AG20443 (cell line): Measurements from ENCODE around the gene ZNF556.

Experiments used
- DNase-seq: peaks from one replicate; pipeline ENCODE4 v3.0.0; 2012; ENCODE audit warnings: low spot score, mixed read lengths

ZNF556 gene

GRCh38 chr19:2867025-2867991 is at the start of gene ZNF556:
Gene ZNF556 (plus strand): TSS chr19:2867335. CDS start chr19:2867422, 87 bp downstream.
- peak; percentile 20 for DNase-seq

DNA sequence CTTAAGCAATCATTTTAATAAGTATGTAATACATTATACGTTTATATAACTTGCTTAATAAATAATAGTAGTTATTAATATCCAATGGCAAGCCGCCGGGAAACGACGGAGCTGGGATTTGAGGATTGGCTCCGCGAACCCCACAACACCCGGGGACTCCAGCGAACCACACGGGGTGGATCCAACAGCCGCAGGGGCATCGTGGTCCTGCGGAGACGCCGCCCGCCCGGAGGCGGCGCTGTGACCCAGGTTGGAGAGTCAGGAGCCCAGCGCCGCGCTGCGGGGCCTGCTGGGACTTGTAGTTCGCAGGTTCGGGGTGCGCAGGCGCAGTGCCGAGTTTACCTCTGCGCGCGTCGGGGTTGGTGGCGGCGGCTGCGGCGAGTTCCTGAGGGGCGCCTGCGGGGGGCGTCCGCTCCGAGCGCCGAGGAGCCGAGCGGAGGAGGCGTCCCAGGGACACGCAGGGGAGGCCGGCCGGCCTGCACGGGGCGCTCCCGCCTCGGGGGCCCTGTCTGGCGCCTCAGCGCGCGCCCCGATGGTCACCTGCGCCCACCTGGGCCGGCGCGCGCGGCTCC is 47.5 kb upstream of the ZNF556 start, which contains the start of gene ZNF554:
ZNF554 (plus strand) TSS at position 329 of the 572 bp plus-strand sequence; CDS start at position 533, 204 bp downstream.
- DNase-seq, result peak; percentile 97

- DNase-seq, result peak; percentile 31
Measured at GRCh38 chr19:2820112-2820702, 46.9 kb upstream of the ZNF556 start.

DNA sequence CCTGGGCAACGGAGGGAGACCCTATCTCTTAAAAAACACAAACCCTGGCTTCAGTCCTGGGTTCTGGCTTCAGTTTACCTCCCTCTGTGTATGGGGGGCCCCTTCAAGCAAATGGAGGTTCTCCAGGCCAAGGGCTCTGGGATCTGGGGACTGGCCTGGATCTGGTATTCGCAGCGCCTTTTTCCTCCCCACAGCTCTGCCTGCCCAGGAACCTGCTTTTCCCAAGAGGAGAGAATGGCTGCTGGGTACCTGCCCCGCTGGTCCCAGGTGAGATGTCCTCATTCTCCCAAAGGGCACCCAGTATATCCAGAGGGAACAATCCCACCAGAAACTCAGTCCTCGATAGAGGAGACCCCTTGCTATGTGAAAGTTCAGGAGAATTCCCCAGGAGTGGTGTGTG is 44.3 kb upstream of the ZNF556 start:
- no peak for DNase-seq

- DNase-seq, result no peak
Measured at GRCh38 chr19:2823646-2824045, 43.5 kb upstream of the ZNF556 start.

DNA sequence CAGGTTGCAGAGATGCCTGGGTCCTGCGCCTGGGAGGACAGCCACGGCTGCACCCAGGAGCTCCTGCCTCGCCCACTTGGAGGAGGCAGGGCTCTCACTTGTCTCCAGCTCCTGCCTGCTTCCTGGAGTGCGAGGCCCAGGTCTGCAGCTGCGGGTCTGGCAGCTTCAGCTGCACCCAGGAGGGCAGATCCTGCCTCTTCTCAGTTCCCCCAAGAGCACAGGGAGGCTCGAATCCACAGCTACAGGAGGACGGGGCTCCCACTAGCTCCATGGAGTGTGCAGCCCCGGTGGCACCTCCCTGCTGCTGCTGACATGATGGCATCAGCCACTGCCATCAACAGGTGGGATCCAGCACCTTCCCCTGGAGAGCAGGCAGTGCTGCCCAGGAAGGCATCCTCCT is 43.0 kb upstream of the ZNF556 start:
- DNase-seq, result no peak

DNA sequence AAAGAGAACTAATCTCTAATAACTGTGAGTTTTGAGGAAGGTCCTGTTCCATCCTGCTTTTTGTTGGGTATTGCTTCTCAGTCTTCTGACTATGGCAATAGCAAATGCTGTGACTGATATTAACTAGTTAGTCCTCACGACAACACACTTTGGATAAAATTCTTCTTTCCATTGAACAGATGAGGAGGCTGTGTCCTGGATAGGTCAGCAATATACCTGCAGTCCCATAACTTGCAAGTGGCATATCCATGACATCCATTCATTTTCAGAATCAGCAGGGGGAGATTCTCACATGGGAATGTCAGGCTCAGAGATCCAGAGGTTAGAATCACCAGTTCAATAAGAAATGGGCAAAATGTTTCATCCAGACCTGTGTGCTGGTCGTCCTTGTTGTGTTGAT is 40.1 kb upstream of the ZNF556 start:
- no peak for DNase-seq

DNA sequence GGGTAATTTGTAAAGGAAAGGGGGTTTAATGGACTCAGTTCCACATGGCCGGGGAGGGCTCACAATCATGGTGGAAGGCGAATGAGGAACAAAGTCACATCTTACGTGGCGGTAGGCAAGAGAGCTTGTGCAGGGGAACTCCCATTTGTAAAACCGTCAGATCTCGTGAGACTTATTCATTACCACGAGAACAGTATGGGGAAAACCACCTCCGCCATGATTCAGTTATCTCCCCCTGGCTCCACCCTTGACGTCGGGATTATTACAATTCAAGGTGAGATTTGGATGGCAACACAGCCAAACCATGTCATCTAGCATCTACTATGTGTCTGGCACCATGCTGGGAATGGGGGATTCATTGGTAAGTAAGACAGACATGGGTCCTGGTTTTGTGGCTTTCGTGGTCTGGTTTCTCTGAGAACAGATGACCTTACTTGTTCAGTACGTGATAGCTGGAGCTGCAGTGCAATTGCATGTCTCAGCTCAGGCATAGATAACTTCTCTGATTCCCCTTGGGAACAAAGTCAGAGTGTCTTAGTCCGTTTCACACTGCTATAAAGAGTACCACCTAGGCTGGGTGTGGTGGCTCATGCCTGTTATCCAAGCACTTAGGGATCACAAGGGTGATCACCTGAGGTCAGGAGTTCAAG is 39.2 kb upstream of the ZNF556 start:
- DNase-seq, result no peak

DNA sequence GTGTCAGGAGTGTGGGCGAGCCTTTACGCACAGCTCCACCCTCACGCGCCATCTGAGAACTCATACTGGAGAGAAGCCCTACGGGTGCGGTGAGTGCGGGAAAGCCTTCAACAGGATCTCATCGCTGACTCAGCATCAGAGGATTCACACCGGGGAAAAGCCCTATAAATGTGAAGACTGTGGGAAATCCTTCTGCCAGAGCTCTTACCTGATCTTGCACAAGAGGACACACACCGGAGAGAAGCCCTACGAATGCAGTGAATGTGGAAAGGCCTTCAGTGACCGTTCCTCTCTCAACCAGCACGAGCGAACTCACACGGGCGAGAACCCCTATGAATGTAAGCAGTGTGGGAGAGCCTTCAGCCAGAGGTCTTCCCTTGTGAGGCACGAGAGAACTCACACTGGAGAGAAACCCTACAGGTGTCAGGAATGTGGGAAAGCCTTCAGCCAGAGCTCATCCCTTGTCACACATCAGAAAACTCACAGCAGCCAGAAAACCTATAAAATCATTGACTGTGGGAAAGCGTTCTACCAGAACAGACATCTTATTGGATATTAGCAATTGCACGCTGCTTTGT is 32.8 kb upstream of the ZNF556 start:
- DNase-seq, result no peak

DNA sequence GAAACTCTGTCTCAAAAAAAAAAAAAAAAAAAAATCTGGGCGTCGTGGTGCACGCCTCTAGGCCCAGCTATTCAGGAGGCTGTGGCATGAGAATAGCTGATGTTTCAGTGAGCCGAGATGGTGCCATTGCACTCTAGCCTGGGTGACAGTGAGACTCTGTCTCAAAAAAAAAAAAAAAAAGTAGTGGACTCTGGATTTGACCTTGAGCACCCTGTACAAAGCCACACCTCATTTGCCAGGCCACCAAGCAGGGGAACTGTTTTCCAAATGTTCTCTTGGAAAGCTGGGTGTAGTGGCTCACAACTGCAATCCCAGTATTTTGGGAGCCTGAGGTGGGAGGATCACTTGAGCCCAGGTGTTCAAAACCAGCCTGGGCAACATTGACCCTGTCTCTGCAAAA is 29.7 kb upstream of the ZNF556 start:
- DNase-seq, result no peak

- DNase-seq, result peak; percentile 99
Measured at GRCh38 chr19:2840794-2841791, 26.0 kb upstream of the ZNF556 start, which contains the start of gene ZNF555. Gene ZNF555 (plus strand): TSS chr19:2841475. CDS start chr19:2841573, 98 bp downstream.

GRCh38 chr19:2841855-2842574 is 25.1 kb upstream of the ZNF556 start:
- no peak for DNase-seq

DNA sequence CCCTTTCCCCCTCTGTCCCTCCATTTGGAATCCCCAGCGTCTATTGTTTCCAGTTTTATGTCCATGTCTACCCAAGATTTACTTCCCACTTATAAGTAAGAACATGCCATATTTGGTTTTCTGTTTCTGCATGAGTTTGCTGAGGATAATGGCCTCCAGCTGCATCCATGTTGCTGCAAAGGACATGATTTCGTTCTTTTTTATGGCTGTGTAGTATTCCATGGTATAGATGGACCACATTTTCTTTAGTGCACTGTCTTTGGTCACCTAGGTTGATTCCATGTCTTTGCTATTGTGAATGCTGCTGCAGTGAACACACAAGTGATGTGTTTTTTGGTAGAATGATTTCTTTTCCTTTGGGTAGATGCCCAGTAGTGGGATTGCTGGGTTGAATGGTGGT is 22.0 kb upstream of the ZNF556 start:
- no peak for DNase-seq

DNA sequence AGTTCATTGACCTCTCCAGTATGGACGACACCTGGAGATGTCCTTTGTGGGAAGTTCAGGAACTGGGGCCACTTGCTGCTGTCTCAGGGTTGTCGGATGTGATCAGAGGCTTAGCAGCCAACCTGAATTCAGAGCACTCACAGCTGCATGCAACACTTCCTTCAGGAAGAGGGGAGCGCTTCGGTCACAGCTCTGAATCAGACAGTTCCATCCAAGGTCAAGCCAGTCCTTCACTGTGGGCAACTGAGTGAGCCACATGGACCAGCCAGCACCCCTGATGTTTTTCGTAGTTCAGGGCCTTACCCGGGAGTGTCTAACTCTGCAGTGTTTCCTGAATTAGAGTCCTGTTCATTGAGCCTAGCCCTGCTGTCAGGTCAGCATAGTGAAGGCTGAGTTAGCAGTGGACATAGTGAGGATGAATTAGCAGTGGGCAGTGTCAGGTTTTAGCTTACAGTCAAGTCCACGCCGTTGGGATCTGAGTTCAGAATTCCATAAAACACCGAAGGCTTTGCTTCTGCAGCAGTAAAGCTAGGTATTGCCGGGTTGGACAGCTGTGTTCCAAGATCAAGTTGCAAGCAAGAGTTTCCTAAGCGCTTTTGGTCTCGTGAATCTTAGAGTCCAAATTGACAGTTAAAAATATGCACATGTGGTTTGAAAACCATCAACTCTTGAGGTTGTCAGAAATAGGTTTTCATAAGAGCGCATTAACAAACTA is 20.8 kb upstream of the ZNF556 start:
- DNase-seq, result no peak

DNA sequence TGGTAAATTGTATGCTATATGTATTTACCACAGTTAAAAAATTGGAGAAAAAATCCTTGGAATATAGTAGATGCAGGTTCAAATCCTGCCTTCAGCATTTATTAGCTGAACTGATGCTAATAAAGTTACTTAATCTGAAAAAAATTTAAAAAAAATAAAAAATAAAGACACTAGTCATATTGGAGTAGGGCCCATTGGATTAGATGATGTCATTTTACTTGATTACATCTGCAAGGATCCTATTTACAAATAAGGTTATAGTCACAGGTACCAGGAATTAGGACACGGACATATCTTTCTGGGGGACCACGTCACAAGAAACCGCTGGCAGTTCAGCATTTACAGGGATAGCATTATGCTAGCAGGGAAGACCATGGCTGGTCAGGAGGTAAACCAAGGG is 19.6 kb upstream of the ZNF556 start:
- DNase-seq, result no peak

- DNase-seq, result no peak
Measured at GRCh38 chr19:2848616-2849015, 18.5 kb upstream of the ZNF556 start.

DNA sequence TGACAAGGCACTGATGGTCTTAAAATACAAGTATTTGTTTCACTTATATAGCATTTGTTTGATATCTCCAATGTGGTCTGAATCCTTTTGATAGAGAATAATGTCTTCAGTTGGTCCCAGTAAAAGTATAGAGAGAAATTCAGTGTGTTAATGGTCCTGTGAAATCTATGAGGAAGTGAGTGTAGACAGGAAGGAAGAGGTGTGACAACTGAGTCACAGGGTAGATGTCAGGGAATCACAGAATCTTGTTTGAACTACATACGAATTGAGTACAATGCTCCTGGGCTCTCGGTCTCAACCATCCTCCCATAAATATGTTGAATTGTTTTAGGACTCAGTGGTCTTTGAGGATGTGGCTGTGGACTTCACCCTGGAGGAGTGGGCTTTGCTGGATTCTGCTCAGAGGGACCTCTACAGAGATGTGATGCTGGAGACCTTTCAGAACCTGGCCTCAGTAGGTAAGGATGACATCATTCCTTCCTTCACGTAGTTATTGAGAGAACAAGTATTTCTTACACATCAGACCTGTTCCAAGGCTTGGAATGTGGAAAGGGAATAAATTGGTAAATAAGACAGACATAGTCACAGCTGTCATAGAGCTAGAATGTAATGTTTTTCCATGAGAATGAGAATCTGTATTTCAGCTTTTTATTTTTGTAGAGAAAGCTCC is 16.7 kb upstream of the ZNF556 start:
- DNase-seq, result no peak

DNA sequence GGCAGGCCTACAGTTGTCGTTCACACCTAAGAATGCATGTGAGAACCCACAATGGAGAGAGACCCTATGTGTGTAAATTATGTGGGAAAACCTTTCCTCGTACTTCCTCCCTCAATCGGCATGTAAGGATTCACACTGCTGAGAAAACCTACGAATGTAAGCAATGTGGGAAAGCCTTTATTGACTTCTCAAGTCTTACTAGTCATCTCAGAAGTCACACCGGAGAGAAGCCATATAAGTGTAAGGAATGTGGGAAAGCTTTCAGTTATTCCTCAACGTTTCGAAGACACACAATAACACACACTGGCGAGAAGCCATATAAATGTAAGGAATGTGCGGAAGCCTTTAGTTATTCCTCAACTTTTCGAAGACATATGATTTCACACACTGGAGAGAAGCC is 14.5 kb upstream of the ZNF556 start:
- no peak for DNase-seq
